Measurements from ENCODE around the gene GPR156.

DNA sequence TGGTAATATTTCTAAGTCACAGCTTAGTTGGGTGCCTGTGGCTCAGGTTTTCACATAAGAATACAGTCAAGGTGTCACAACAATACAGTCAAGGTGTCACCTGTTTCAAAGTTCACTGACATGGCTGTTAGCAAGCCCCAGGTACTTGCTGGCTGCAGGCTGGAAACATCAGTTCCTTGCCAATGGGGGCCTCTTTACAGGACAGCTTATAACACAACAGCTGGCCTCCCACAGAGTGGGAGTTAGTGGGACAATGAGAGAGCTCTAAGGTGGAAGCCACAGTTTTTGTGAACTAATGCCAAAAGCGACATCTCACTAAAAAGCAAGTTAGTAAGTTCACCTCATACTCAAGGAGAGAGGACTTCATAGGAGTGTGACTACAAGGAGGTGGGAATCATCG is 45.4 kb downstream of the GPR156 start:
- no peak for TF ChIP-seq POLR2A (IDR thresholded peaks at IDR 0.05)
- TF ChIP-seq, protein P1, sequence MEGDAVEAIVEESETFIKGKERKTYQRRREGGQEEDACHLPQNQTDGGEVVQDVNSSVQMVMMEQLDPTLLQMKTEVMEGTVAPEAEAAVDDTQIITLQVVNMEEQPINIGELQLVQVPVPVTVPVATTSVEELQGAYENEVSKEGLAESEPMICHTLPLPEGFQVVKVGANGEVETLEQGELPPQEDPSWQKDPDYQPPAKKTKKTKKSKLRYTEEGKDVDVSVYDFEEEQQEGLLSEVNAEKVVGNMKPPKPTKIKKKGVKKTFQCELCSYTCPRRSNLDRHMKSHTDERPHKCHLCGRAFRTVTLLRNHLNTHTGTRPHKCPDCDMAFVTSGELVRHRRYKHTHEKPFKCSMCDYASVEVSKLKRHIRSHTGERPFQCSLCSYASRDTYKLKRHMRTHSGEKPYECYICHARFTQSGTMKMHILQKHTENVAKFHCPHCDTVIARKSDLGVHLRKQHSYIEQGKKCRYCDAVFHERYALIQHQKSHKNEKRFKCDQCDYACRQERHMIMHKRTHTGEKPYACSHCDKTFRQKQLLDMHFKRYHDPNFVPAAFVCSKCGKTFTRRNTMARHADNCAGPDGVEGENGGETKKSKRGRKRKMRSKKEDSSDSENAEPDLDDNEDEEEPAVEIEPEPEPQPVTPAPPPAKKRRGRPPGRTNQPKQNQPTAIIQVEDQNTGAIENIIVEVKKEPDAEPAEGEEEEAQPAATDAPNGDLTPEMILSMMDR (IDR thresholded peaks at IDR 0.05), result no peak

All from breast epithelium (tissue), 3 donors.